ENCODE results near the gene ST3GAL4. TPM values are rescaled to one million over a fixed set of nuclear protein-coding genes. Genes with fewer than 3 reads are reported as not detected.

ST3GAL4 gene
- total and polyA plus RNA-seq, 2 of the 8 experiments (the other 6 are each of a cell fraction or from before 2014, with no cell fraction given) = 15.6 to 20.0 TPM

DNA sequence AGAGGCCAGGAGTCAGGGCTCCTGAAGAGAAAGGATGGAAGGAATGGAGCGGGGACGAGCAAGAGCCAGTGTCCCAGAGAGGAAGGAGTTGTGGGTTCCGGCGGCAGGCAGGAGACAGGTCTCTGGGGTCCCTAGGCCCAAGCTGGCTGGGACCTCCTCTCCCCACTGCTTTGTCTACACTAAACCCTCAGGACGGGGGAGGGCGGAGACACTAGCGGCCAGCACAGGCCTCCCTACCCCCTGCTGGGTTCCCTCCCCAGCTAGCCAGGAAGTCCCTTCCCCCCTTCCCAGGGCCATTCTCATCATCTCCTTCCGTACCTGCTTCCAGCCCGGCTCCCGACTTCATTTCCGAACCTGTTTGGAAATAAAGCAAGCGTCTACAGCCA lies 79.5 kb downstream of the ST3GAL4 start (continued):
- no peak for TF ChIP-seq NANOG (IDR thresholded peaks at IDR 0.05; ENCODE audit: insufficient read depth, low read depth, low read length, poor library complexity, severe bottlenecking)
